Mesenteric fat pad (tissue), 1 donor: ENCODE results near the gene LSM10. TPM values are rescaled to one million over a fixed set of nuclear protein-coding genes. Genes with fewer than 3 reads are reported as not detected.

Source experiments
- DNase-seq: peaks from one replicate; pipeline ENCODE4 v3.0.0-alpha.2; 2020; ENCODE audit warnings: low spot score
- long read RNA-seq: library from polyadenylated mRNA; unstranded; transcript quantifications from one replicate; pipeline ENCODE4 v2.0.0, GENCODE V29; 2020
- total RNA-seq: library from RNA; stranded (reverse); fragmentation: NEBNext Ultra II Directional; extraction: Animal tissue kit (Norgen Biotek cat#: 25700); gene quantifications from one replicate; pipeline ENCODE4 v1.2.1, GENCODE V29; 2021
- donor health status: DM: yes; HTN: yes; CAD: no.

LSM10 gene
- 50.1 TPM for total RNA-seq
- long read RNA-seq, transcript LSM10-201 (2 exons, 850 nt) = major isoform, 30 of 32 reads
- long read RNA-seq, partial matches to known transcripts = 0 of 32 reads
- long read RNA-seq, other reads (novel, unspliced or antisense) = 2 of 32 reads

GRCh38 chr1:36397378-36398230, at the start of gene LSM10:
Gene LSM10, minus strand, starts transcription at chr1:36397908. Its CDS starts 3,779 bp downstream, at chr1:36394129.
- DNase-seq = peak; percentile 98

GRCh38 chr1:36447450-36447849, 49.7 kb upstream of the LSM10 start:
- DNase-seq = no peak

- no peak for DNase-seq
Observed at GRCh38 chr1:36446746-36447145, 49.0 kb upstream of the LSM10 start.

GRCh38 chr1:36446271-36446670, 48.6 kb upstream of the LSM10 start:
- DNase-seq = no peak

- no peak for DNase-seq
Observed at GRCh38 chr1:36443297-36443696, 45.6 kb upstream of the LSM10 start.

- no peak for DNase-seq
Observed at GRCh38 chr1:36442337-36442736, 44.6 kb upstream of the LSM10 start.

GRCh38 chr1:36440646-36441045, 42.9 kb upstream of the LSM10 start:
- DNase-seq = no peak

- no peak for DNase-seq
Observed at GRCh38 chr1:36440044-36440443, 42.3 kb upstream of the LSM10 start.

GRCh38 chr1:36438715-36439114, 41.0 kb upstream of the LSM10 start:
- no peak for DNase-seq

GRCh38 chr1:36436821-36437220, 39.1 kb upstream of the LSM10 start:
- DNase-seq = no peak

- no peak for DNase-seq
Observed at GRCh38 chr1:36433102-36433501, 35.4 kb upstream of the LSM10 start.

- no peak for DNase-seq
Observed at GRCh38 chr1:36432616-36433015, 34.9 kb upstream of the LSM10 start.

GRCh38 chr1:36425791-36426190, 28.1 kb upstream of the LSM10 start:
- DNase-seq = no peak

- no peak for DNase-seq
Observed at GRCh38 chr1:36421649-36422048, 23.9 kb upstream of the LSM10 start.

- DNase-seq = peak; percentile 94
Observed at GRCh38 chr1:36420836-36421317, 23.2 kb upstream of the LSM10 start.

- no peak for DNase-seq
Observed at GRCh38 chr1:36420409-36420808, 22.7 kb upstream of the LSM10 start.

- DNase-seq = no peak
Observed at GRCh38 chr1:36419569-36419968, 21.9 kb upstream of the LSM10 start.

GRCh38 chr1:36419140-36419539, 21.4 kb upstream of the LSM10 start:
- no peak for DNase-seq

- DNase-seq = no peak
Observed at GRCh38 chr1:36417931-36418330, 20.2 kb upstream of the LSM10 start.

- no peak for DNase-seq
Observed at GRCh38 chr1:36415661-36416326, 18.1 kb upstream of the LSM10 start.

GRCh38 chr1:36414384-36414783, 16.7 kb upstream of the LSM10 start:
- DNase-seq = no peak
